SK-N-SH (cell line): ENCODE data around the gene CRISPLD2. TPM values are rescaled to one million over a fixed set of nuclear protein-coding genes. Genes with fewer than 3 reads are reported as not detected.

Source experiments
- CTCF ChIA-PET: fragments of 300-600, 350-600 bp; formaldehyde crosslinking; extraction: SDS; loops from one replicate; lab custom pipeline; 2021; lab: Yijun Ruan, JAX
- POLR2A ChIA-PET: fragments of 350-600 bp; sonication (Branson Sonifier 250); formaldehyde crosslinking; extraction: SDS; loops from one replicate; lab custom pipeline; 2020; ENCODE audit warnings: antibody characterized with exemption, inconsistent platforms; lab: Yijun Ruan, JAX
- DNase-seq: peaks from one replicate; pipeline ENCODE4 v3.0.0; 2012
- H2AFZ ChIP-seq: fragments of 200-600 bp; sonication (generic); 2 replicates; pipeline ENCODE4 v1.8.1; 2016; ENCODE audit warnings: antibody characterized with exemption, mild to moderate bottlenecking, low read depth
- H3F3A ChIP-seq: fragments of 200-600 bp; sonication (generic); replicated peaks from 2 replicates; pipeline ENCODE3; 2016; ENCODE audit warnings: antibody characterized with exemption, mild to moderate bottlenecking; ENCODE audit not compliant: insufficient read depth
- H3K27ac ChIP-seq, 2 experiments: fragments of 200-500 bp in 1 of 2; fragments of 200-600 bp in 1 of 2; sonication (Bioruptor generic) in 1 of 2; sonication (generic), shearing (Covaris generic) in 1 of 2; 2 replicates each; pipeline versions ENCODE4 v1.5.1 to v1.6.1; 2014 to 2016; ENCODE audit warnings: low read depth in 2 of 2, inconsistent platforms in 1 of 2, low read length in 1 of 2, mild to moderate bottlenecking in 1 of 2, mixed read lengths in 1 of 2
- H3K27me3 ChIP-seq: fragments of 200-600 bp; sonication (generic), shearing (Covaris generic); 2 replicates; pipeline ENCODE4 v1.6.1; 2016; ENCODE audit warnings: mixed run types; ENCODE audit not compliant: insufficient read depth
- H3K36me3 ChIP-seq, 2 experiments: fragments of 200-500 bp in 1 of 2; fragments of 200-600 bp in 1 of 2; sonication (Bioruptor generic) in 1 of 2; sonication (generic) in 1 of 2; replicated peaks in 1 of 2; 2 replicates each; pipeline versions ENCODE3 to v1.5.1; 2014 to 2016; ENCODE audit warnings: low read length in 1 of 2, mild to moderate bottlenecking in 1 of 2; ENCODE audit not compliant: insufficient read depth in 2 of 2, control insufficient read depth in 1 of 2
- H3K4me1 ChIP-seq, 2 experiments: fragments of 200-500 bp in 1 of 2; fragments of 200-600 bp in 1 of 2; sonication (Bioruptor generic) in 1 of 2; sonication (generic), shearing (Covaris generic) in 1 of 2; 2 replicates each; pipeline versions ENCODE4 v1.5.1 to v1.6.1; 2014 to 2016; ENCODE audit warnings: low read depth in 1 of 2, low read length in 1 of 2, mixed run types in 1 of 2; ENCODE audit not compliant: insufficient read depth in 2 of 2, control insufficient read depth in 1 of 2
- H3K4me2 ChIP-seq: fragments of 200-600 bp; sonication (generic), shearing (Covaris generic); 2 replicates; pipeline ENCODE4 v1.6.1; 2017; ENCODE audit warnings: mixed run types
- H3K4me3 ChIP-seq, 2 experiments: fragments of 200-500 bp in 1 of 2; fragments of 200-600 bp in 1 of 2; sonication (Bioruptor generic) in 1 of 2; sonication (generic), shearing (Covaris generic) in 1 of 2; 2 replicates each; pipeline versions ENCODE4 v1.5.1 to v1.8.1; 2014 to 2016; ENCODE audit warnings: low read depth in 2 of 2, inconsistent platforms in 1 of 2, low read length in 1 of 2, mild to moderate bottlenecking in 1 of 2, mixed read lengths in 1 of 2, moderate library complexity in 1 of 2
- H3K79me2 ChIP-seq: fragments of 200-600 bp; sonication (generic); 2 replicates; pipeline ENCODE4 v1.8.1; 2017; ENCODE audit warnings: mild to moderate bottlenecking; ENCODE audit not compliant: insufficient read depth
- H3K9ac ChIP-seq: fragments of 200-600 bp; sonication (generic); 2 replicates; pipeline ENCODE4 v1.6.1; 2017; ENCODE audit warnings: mixed run types
- H3K9me2 ChIP-seq: fragments of 200-600 bp; sonication (generic); 2 replicates; pipeline ENCODE4 v1.6.1; 2017; ENCODE audit warnings: mixed run types
- H3K9me3 ChIP-seq: fragments of 200-600 bp; sonication (generic); 2 replicates; pipeline ENCODE4 v1.6.1; 2017; ENCODE audit warnings: mixed run types, mild to moderate bottlenecking, moderate library complexity
- H4K20me1 ChIP-seq: fragments of 200-600 bp; sonication (generic); 2 replicates; pipeline ENCODE4 v1.6.1; 2017; ENCODE audit warnings: mild to moderate bottlenecking, mixed run types; ENCODE audit not compliant: insufficient read depth
- CTCF ChIP-seq: fragments of 200-600 bp; sonication (generic); IDR thresholded peaks from 2 replicates; pipeline ENCODE4 v1.6.1; 2017; ENCODE audit warnings: antibody characterized with exemption, mild to moderate bottlenecking, moderate library complexity
- EP300 ChIP-seq, 2 experiments: IDR thresholded peaks; 2 replicates each; pipeline versions ENCODE4 v1.4.0 to v1.6.1; 2012; ENCODE audit warnings: borderline replicate concordance in 1 of 2, low read depth in 1 of 2, low read length in 1 of 2
- EZH2phosphoT487 ChIP-seq: fragments of 200-600 bp; sonication (generic); IDR thresholded peaks from 2 replicates; pipeline ENCODE4 v1.6.1; 2017; ENCODE audit warnings: low read depth, mixed run types, mild to moderate bottlenecking, antibody characterized with exemption, moderate library complexity, borderline replicate concordance
- FOSL2 ChIP-seq: IDR thresholded peaks from 2 replicates; pipeline ENCODE4 v1.4.0; 2012; ENCODE audit warnings: low read depth, mild to moderate bottlenecking, moderate library complexity, borderline replicate concordance
- FOXM1 ChIP-seq: IDR thresholded peaks from 2 replicates; pipeline ENCODE4 v1.4.0; 2012; ENCODE audit warnings: low read depth, mild to moderate bottlenecking
- GABPA ChIP-seq: IDR thresholded peaks from 2 replicates; pipeline ENCODE4 v1.4.0; 2012; ENCODE audit warnings: low read depth, mild to moderate bottlenecking
- GATA2 ChIP-seq: sonication (generic); formaldehyde crosslinking; IDR thresholded peaks from 2 replicates; pipeline ENCODE4 v1.5.0; 2020; ENCODE audit warnings: mild to moderate bottlenecking, missing genetic modification reagents
- IRF3 ChIP-seq: fragments of 150-350 bp; IDR thresholded peaks from 2 replicates; pipeline ENCODE4 v1.6.1; 2016; ENCODE audit warnings: mild to moderate bottlenecking, low read depth, low read length
- JUND ChIP-seq: IDR thresholded peaks from 2 replicates; pipeline ENCODE4 v1.4.0; 2012
- MAX ChIP-seq: IDR thresholded peaks from 2 replicates; pipeline ENCODE4 v1.4.0; 2012; ENCODE audit warnings: low read depth
- NFIC ChIP-seq: IDR thresholded peaks from 2 replicates; pipeline ENCODE4 v1.4.0; 2012; ENCODE audit warnings: borderline replicate concordance
- NRF1 ChIP-seq: IDR thresholded peaks from 2 replicates; pipeline ENCODE4 v1.6.1; 2012; ENCODE audit warnings: low read depth, mild to moderate bottlenecking, low read length
- PBX3 ChIP-seq: IDR thresholded peaks from 2 replicates; pipeline ENCODE4; 2012
- POLR2AphosphoS5 ChIP-seq: IDR thresholded peaks from 2 replicates; pipeline ENCODE4 v1.6.1; 2012; ENCODE audit warnings: low read depth, low read length
- RAD21 ChIP-seq: IDR thresholded peaks from 2 replicates; pipeline ENCODE4 v1.6.1; 2012; ENCODE audit warnings: mild to moderate bottlenecking, low read length
- RFX5 ChIP-seq: IDR thresholded peaks from 2 replicates; pipeline ENCODE4 v1.6.1; 2012; ENCODE audit warnings: mild to moderate bottlenecking, improper control_type of control experiment, low read length
- RXRA ChIP-seq: IDR thresholded peaks from 2 replicates; pipeline ENCODE4 v1.4.0; 2012; ENCODE audit warnings: low read depth, mild to moderate bottlenecking, borderline replicate concordance
- SMC3 ChIP-seq: IDR thresholded peaks from 2 replicates; pipeline ENCODE4 v1.6.1; 2012; ENCODE audit warnings: low read depth, low read length, improper control_type of control experiment
- TAF1 ChIP-seq: IDR thresholded peaks from 2 replicates; pipeline ENCODE4 v1.6.1; 2012; ENCODE audit warnings: low read depth, mild to moderate bottlenecking, low read length, moderate library complexity, borderline replicate concordance
- TCF12 ChIP-seq: IDR thresholded peaks from 2 replicates; pipeline ENCODE4 v1.4.0; 2012
- USF1 ChIP-seq: IDR thresholded peaks from 2 replicates; pipeline ENCODE4 v1.4.0; 2012; ENCODE audit warnings: low read depth, borderline replicate concordance
- WGBS: methylation state at CpG from one replicate; pipeline ENCODE4 v1.1.6; 2017; ENCODE audit warnings: low lambda C conversion rate; 5-methylcytosine and 5-hydroxymethylcytosine counted together
- polyA plus RNA-seq, 3 experiments: library from polyadenylated mRNA; depleted of rRNA; stranded (reverse); fragments of >200 nt; gene quantifications; 2 replicates each; pipeline ENCODE4 v1.2.3, GENCODE V29; 2012
- TF ChIP-seq, protein P1 (sequence below): IDR thresholded peaks from 2 replicates; pipeline ENCODE4 v1.4.0; 2012; ENCODE audit warnings: low read depth, borderline replicate concordance
- TF ChIP-seq, protein P2 (sequence below): fragments of 150-350 bp; IDR thresholded peaks from 2 replicates; pipeline ENCODE4 v1.6.1; 2017; ENCODE audit warnings: antibody characterized with exemption, low read length, low read depth, borderline replicate concordance

The CRISPLD2 gene
- polyA plus RNA-seq, 1 of the 3 experiments (the other 2 are of a cell fraction): 6.3 TPM

DNA sequence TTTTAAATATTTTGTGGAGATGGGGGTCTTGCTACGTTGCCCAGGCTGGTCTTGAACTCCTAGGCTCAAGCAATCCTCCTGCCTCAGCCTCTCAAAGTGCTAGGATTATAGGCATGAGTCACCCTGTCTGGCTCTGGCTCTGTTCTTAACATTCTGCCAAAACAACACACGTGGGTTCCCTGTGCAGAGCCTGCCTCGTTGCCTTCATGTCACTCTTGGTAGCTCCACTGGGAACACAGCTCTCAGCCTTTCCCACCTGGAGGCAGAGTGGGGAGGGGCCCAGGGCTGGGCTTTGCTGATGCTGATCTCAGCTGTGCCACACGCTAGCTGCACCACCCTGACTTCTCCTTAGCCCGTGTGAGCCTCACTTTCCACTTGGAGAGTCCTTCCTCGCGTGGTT, 19.3 kb downstream of the CRISPLD2 start:
- H3F3A ChIP-seq: peaks cover 13% of the 10 kb centered on the region
- ChIA-PET CTCF (interaction anchor here (1.3 to 1.4 kb wide), 2 partner anchors 84 to 132 kb away, joined by 4 to 5 read pairs; no protein-coding TSS in a partner anchor), POLR2A (no interaction called here)
- no peaks in the 10 kb centered on the region for H3K9me2 ChIP-seq
- H3K4me2 ChIP-seq: peak overlapping the region; percentile 10; the same call in 1 of the 2 replicates
- 72% methylated on average over 7 of the region's 7 CpGs for WGBS
- no peaks in the 10 kb centered on the region for H3K36me3 ChIP-seq
- H3K4me1 ChIP-seq: peaks cover 16 to 25% of the 10 kb centered on the region in 2 experiments; a peak in 2 of 4 replicates
- H3K79me2 ChIP-seq: no peaks in the 10 kb centered on the region
- H3K9me3 ChIP-seq: no peaks in the 10 kb centered on the region
- H3K27me3 ChIP-seq: no peaks in the 10 kb centered on the region
- no peak overlapping the region for H3K4me3 ChIP-seq
- H3K27ac ChIP-seq: peak overlapping the region in 1 of 2 experiments; percentile 50; a peak in 1 of 4 replicates
- H4K20me1 ChIP-seq: no peaks in the 10 kb centered on the region
- peak; percentile 29 for DNase-seq
- H2AFZ ChIP-seq: no peak overlapping the region
- TF ChIP-seq, protein P1, sequence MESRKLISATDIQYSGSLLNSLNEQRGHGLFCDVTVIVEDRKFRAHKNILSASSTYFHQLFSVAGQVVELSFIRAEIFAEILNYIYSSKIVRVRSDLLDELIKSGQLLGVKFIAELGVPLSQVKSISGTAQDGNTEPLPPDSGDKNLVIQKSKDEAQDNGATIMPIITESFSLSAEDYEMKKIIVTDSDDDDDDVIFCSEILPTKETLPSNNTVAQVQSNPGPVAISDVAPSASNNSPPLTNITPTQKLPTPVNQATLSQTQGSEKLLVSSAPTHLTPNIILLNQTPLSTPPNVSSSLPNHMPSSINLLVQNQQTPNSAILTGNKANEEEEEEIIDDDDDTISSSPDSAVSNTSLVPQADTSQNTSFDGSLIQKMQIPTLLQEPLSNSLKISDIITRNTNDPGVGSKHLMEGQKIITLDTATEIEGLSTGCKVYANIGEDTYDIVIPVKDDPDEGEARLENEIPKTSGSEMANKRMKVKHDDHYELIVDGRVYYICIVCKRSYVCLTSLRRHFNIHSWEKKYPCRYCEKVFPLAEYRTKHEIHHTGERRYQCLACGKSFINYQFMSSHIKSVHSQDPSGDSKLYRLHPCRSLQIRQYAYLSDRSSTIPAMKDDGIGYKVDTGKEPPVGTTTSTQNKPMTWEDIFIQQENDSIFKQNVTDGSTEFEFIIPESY: no peak
- no peak; the same call in 1 of the 2 replicates for TF ChIP-seq PBX3
- no peak for TF ChIP-seq TAF1
- no peak for TF ChIP-seq RXRA
- peak; percentile 64; the same call in 1 of the 2 replicates for TF ChIP-seq MAX
- no peak for TF ChIP-seq POLR2AphosphoS5
- no peak for TF ChIP-seq RAD21
- TF ChIP-seq USF1: no peak
- TF ChIP-seq EP300 (IDR thresholded peaks at IDR 0.05; ENCODE audit: borderline replicate concordance in 1 of 2, low read depth in 1 of 2, low read length in 1 of 2): no peak
- no peak for TF ChIP-seq RFX5
- TF ChIP-seq TCF12: no peak
- TF ChIP-seq IRF3: no peak
- 0 out of 2 replicates have a peak, but pooled peaks have one; percentile 12 for TF ChIP-seq NFIC
- TF ChIP-seq FOSL2: peak; percentile 40; the same call in 1 of the 2 replicates
- no peak for TF ChIP-seq GABPA
- TF ChIP-seq, protein P2, sequence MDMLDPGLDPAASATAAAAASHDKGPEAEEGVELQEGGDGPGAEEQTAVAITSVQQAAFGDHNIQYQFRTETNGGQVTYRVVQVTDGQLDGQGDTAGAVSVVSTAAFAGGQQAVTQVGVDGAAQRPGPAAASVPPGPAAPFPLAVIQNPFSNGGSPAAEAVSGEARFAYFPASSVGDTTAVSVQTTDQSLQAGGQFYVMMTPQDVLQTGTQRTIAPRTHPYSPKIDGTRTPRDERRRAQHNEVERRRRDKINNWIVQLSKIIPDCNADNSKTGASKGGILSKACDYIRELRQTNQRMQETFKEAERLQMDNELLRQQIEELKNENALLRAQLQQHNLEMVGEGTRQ: no peak
- no peak for TF ChIP-seq NRF1
- TF ChIP-seq GATA2 (CRISPR knock-in tag): no peak
- no peak for TF ChIP-seq SMC3
- TF ChIP-seq EZH2phosphoT487: no peak
- no peak for TF ChIP-seq CTCF
- no peak for TF ChIP-seq JUND
- TF ChIP-seq FOXM1: no peak
- no peak overlapping the region for H3K9ac ChIP-seq
